Stomach (tissue), 9 donors: Measurements from ENCODE around the gene CNTN5. TPM values are rescaled to one million over a fixed set of nuclear protein-coding genes. Genes with fewer than 3 reads are reported as not detected.

ENCODE experiments used
- DNase-seq, 2 donors: peaks; one replicate each; pipeline versions ENCODE4 v3.0.0 to v3.0.0-alpha.2; 2013 to 2019
- H3K27ac ChIP-seq, 5 donors: fragments of 200-600 bp in 4 of 5; sonication (generic) in 4 of 5; one replicate each; pipeline ENCODE4 v1.5.1; 2013 to 2019; ENCODE audit warnings: mild to moderate bottlenecking in 1 of 5, moderate library complexity in 1 of 5
- H3K27me3 ChIP-seq, 3 donors: fragments of 200-600 bp; sonication (generic); one replicate each; pipeline ENCODE4 v1.5.1; 2017 to 2019; ENCODE audit warnings: mixed run types in 1 of 3
- H3K36me3 ChIP-seq, 4 donors: fragments of 200-600 bp; sonication (generic); 1 replicate in 3 of 4; 2 replicates in 1 of 4; pipeline ENCODE4 v1.5.1; 2016 to 2019
- H3K4me1 ChIP-seq, 4 donors: fragments of 200-600 bp; sonication (generic); one replicate each; pipeline ENCODE4 v1.5.1; 2016 to 2019
- H3K4me3 ChIP-seq, 4 donors: fragments of 200-600 bp; sonication (generic) in 3 of 4; one replicate each; pipeline ENCODE4 v1.5.1; 2016 to 2019; ENCODE audit warnings: mild to moderate bottlenecking in 1 of 4
- H3K9me3 ChIP-seq, 4 donors: fragments of 200-600 bp; sonication (generic); one replicate each; pipeline ENCODE4 v1.5.1; 2016 to 2019
- EP300 ChIP-seq: sonication (generic); formaldehyde crosslinking; IDR thresholded peaks from one replicate; pipeline ENCODE4 v1.6.1; 2017; ENCODE audit warnings: antibody characterized with exemption
- POLR2A ChIP-seq, 4 donors: fragments of 450-650 bp; IDR thresholded peaks; one replicate each; pipeline ENCODE4 v1.6.1; 2016; ENCODE audit warnings: antibody characterized with exemption in 4 of 4, control low read depth in 2 of 4, mild to moderate bottlenecking in 1 of 4, moderate library complexity in 1 of 4
- POLR2AphosphoS5 ChIP-seq, 3 donors: sonication (generic); formaldehyde crosslinking; IDR thresholded peaks; one replicate each; pipeline ENCODE4 v1.6.1; 2016; ENCODE audit warnings: antibody characterized with exemption in 3 of 3
- WGBS, 5 donors: extraction: QIAGEN DNeasy Blood & Tissue Kit in 3 of 5; methylation state at CpG; one replicate each; pipeline versions ENCODE4 v1.1.5 to v1.1.7; 2013 to 2018; 5-methylcytosine and 5-hydroxymethylcytosine counted together
- intact Hi-C: fragments of 100-400 bp; cut with DNase I; formaldehyde crosslinking; loops from one replicate; pipeline ENCODE4 v1.15.1; 2023; ENCODE audit warnings: low total_unique reads
- polyA plus RNA-seq, 3 donors: library from polyadenylated mRNA; stranded (reverse); fragments of 200-250 nt; gene quantifications; one replicate each; pipeline ENCODE4 v1.2.3, GENCODE V29; 2013
- total RNA-seq, 5 donors: library from RNA; depleted of rRNA; stranded (reverse); fragments of >200 nt; gene quantifications; one replicate each; pipeline versions ENCODE4 v1.1.0 to v1.2.3, GENCODE V29; 2014 to 2016
- TF ChIP-seq, protein P1 (sequence below), 7 experiments: fragments of 450-650 bp in 4 of 7; fragments of 200-600 bp in 3 of 7; sonication (generic) in 3 of 7; IDR thresholded peaks; one replicate each; pipeline ENCODE4 v1.5.1; 2016 to 2019; ENCODE audit warnings: antibody characterized with exemption in 7 of 7, control low read depth in 2 of 7, mild to moderate bottlenecking in 1 of 7
- donor health status: healthy with polysubstance abuse.
- donor health status: Bipolar disorder and iron deficiency.
- donor health status: healthy.

CNTN5 gene
- total and polyA plus RNA-seq, 8 donors = 0.05 to 9.9 TPM; not detected in 6

DNA sequence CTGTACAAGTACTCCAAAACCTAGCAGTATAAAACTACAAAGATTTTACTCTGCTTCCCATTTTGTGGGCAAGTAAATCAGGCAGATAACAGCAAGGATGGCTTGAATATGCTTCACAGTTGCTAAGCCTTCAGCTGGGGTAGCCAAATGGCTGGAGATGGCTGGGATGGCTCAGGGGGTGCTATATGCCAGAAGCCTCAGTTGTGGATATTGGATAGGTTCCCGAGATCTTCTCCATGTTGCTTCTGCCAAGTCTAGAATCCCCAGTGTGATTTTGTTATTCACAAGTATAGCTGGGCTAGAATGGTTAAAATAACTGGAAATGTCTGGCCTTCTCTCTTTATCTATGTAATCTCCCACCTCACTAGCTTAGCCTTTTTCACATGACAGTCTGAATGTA is 1194.0 kb downstream of the CNTN5 start:
- WGBS, 5 donors = 67 to 97% (median 76%) methylated on average over 1 of the region's 1 CpG
- DNase-seq = no peak
- no peak for TF ChIP-seq POLR2AphosphoS5 (IDR thresholded peaks at IDR 0.05)
- TF ChIP-seq, protein P1, sequence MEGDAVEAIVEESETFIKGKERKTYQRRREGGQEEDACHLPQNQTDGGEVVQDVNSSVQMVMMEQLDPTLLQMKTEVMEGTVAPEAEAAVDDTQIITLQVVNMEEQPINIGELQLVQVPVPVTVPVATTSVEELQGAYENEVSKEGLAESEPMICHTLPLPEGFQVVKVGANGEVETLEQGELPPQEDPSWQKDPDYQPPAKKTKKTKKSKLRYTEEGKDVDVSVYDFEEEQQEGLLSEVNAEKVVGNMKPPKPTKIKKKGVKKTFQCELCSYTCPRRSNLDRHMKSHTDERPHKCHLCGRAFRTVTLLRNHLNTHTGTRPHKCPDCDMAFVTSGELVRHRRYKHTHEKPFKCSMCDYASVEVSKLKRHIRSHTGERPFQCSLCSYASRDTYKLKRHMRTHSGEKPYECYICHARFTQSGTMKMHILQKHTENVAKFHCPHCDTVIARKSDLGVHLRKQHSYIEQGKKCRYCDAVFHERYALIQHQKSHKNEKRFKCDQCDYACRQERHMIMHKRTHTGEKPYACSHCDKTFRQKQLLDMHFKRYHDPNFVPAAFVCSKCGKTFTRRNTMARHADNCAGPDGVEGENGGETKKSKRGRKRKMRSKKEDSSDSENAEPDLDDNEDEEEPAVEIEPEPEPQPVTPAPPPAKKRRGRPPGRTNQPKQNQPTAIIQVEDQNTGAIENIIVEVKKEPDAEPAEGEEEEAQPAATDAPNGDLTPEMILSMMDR (IDR thresholded peaks at IDR 0.05) = no peak
- TF ChIP-seq EP300 = no peak
- no peak for TF ChIP-seq POLR2A (IDR thresholded peaks at IDR 0.05)
- intact Hi-C loops = no loop called here
- no peak overlapping the region for H3K4me3 ChIP-seq
- H3K27ac ChIP-seq = no peak overlapping the region
- no peaks in the 10 kb centered on the region for H3K9me3 ChIP-seq
- no peaks in the 10 kb centered on the region for H3K36me3 ChIP-seq
- no peaks in the 10 kb centered on the region for H3K27me3 ChIP-seq
- no peaks in the 10 kb centered on the region for H3K4me1 ChIP-seq

DNA sequence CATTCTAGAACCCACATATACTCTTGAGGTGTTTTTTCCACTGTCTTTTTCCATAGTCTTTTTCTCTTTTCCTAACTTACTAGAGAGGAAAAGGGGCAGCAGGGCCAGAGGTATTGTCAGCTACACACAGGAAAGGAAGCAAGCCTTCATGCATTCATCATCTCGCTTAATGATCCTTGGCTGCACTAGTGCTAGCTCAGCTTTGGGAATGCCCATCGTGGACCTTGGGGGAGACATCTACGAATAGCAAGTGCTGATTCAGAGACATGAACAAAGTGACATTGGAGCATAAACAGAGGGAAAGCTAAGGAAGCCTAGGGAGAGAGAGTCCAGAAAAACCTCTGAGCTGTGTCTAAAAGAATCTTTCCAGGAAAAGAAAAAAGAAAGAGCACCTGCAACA is 1200.1 kb downstream of the CNTN5 start:
- H3K4me1 ChIP-seq = no peaks in the 10 kb centered on the region
- intact Hi-C loops = no loop called here
- no peak overlapping the region for H3K27ac ChIP-seq
- H3K36me3 ChIP-seq = no peaks in the 10 kb centered on the region
- no peaks in the 10 kb centered on the region for H3K9me3 ChIP-seq
- TF ChIP-seq POLR2A (IDR thresholded peaks at IDR 0.05) (no peak), EP300 (no peak), POLR2AphosphoS5 (IDR thresholded peaks at IDR 0.05) (no peak)
- TF ChIP-seq, protein P1 (IDR thresholded peaks at IDR 0.05) = no peak
- H3K4me3 ChIP-seq = no peak overlapping the region
- H3K27me3 ChIP-seq = no peaks in the 10 kb centered on the region
- DNase-seq = no peak
- WGBS, 5 donors = 60 to 79% (median 75%) methylated on average over 3 of the region's 3 CpGs

DNA sequence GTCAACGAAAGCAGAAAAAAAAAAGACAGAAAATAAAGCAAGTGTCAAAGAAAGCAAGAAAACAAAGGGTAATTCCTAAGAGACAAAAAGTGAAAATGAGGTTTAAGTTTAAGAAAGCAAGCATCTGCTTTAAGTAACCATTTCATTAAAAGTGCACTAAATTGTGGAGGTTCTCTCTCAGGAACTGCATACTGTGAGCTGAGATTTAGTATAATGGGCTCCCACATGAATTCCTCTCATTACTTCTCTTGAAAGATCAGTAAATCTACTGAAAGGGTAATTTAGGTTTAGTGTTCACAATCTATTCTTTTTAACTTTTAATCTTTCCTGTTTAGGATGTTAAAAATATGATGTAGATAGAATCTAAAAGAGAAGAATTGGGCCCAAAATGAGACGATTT is 1201.0 kb downstream of the CNTN5 start:
- TF ChIP-seq POLR2A (IDR thresholded peaks at IDR 0.05) (no peak), POLR2AphosphoS5 (IDR thresholded peaks at IDR 0.05) (no peak), EP300 (no peak)
- TF ChIP-seq, protein P1 (IDR thresholded peaks at IDR 0.05) = no peak
- WGBS, 5 donors = 56 to 71% (median 64%) methylated on average over 2 of the region's 2 CpGs
- no peak for DNase-seq

DNA sequence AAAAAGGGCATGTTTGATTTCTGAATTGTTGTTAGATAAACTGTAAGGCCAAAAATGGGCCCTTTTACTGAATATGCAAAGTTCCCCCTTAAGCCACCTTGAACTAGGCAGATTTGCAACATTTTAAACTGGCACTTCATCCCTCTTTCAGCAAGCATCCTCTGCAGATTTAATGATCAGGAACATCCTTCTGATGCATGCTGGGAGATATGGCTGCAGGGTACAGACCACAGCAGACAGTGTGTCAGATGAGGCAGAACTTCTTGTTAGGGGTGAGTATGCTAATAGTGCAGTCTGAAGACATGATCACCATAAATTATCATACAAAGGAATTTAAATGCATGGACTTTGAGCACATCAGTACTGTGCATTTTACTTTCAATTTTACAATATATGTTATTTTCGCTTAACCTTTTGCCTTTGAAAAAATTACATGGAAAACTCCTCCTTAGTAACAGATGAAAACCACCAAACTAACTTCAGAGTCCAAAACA is 1203.8 kb downstream of the CNTN5 start:
- intact Hi-C loops = no loop called here
- DNase-seq = no peak
- no peaks in the 10 kb centered on the region for H3K9me3 ChIP-seq
- H3K4me1 ChIP-seq = no peaks in the 10 kb centered on the region
- H3K36me3 ChIP-seq = no peaks in the 10 kb centered on the region
- no peak overlapping the region for H3K27ac ChIP-seq
- H3K27me3 ChIP-seq = no peaks in the 10 kb centered on the region
- no peak overlapping the region for H3K4me3 ChIP-seq
- TF ChIP-seq POLR2A (IDR thresholded peaks at IDR 0.05) (no peak), EP300 (no peak), POLR2AphosphoS5 (IDR thresholded peaks at IDR 0.05) (no peak)
- TF ChIP-seq, protein P1 (IDR thresholded peaks at IDR 0.05) = no peak
- 79 to 94% (median 89%) methylated on average over 1 of the region's 1 CpG for WGBS, 5 donors

More for the DNA sequence above, 1201.0 kb downstream of the CNTN5 start:
- Histone ChIP-seq H3K4me3 (no peak overlapping the region), H3K27ac (no peak overlapping the region), H3K27me3 (no peaks in the 10 kb centered on the region), H3K9me3 (no peaks in the 10 kb centered on the region), H3K4me1 (no peaks in the 10 kb centered on the region), H3K36me3 (no peaks in the 10 kb centered on the region)
- intact Hi-C loops = no loop called here
